Stimulated activated CD8-positive, alpha-beta memory T cell treated with anti-CD3 and anti-CD28 coated beads, Interleukin-12 subunit alpha, Interleukin-12 subunit beta, amount 100 ng/mL, for 1 hour (primary cell): ENCODE results near the gene SMIM43.
"Not testable (repeated sequence)": the region's sequence is repeated elsewhere in the genome, so short reads cannot be mapped to it uniquely, and the experiment has no call there.

Source experiments
- DNase-seq: peaks from one replicate; pipeline ENCODE4 v3.0.0-alpha.2; 2020; ENCODE audit warnings: low read depth

The SMIM43 gene

DNA sequence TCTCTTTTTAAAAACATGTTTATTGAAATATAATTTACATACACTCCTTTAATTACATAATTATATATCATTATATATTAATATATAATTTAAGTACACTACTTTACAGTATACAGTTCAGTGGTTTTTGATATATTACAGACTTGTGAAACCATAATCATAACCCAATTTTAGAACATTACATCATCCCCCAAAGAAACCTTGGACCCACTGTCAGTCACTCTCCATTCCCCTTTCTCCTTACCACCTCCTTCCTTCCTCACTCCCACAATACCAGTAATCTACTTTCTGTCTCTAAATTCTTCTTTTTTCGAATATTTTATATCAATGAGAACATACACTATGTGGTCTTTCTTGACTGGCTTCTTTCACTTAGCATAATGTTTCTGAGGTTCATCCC lies 18.2 kb upstream of the SMIM43 start:
- no peak for DNase-seq

GRCh38 chr4:121778991-121779628 lies 14.1 kb upstream of the SMIM43 start:
- DNase-seq: no peak

DNA sequence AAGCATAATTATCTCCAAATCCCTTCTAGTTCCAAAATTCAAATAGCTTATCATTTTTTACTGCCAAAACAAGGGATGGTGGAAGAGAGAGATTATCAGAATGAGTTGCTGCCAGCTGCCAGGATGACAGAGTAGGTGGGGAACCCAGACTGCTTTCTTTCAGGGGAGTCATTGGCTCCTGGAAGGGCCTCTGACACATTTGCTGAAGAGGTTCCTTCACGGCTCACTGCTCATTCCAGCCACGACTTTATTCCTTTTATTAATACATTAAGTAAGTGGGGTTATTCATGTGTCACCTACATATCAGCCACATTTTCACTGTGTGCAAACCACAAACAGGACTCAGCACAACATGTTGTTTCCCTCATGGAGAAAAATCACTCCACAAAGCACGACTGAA lies 12.7 kb upstream of the SMIM43 start:
- no peak for DNase-seq

DNA sequence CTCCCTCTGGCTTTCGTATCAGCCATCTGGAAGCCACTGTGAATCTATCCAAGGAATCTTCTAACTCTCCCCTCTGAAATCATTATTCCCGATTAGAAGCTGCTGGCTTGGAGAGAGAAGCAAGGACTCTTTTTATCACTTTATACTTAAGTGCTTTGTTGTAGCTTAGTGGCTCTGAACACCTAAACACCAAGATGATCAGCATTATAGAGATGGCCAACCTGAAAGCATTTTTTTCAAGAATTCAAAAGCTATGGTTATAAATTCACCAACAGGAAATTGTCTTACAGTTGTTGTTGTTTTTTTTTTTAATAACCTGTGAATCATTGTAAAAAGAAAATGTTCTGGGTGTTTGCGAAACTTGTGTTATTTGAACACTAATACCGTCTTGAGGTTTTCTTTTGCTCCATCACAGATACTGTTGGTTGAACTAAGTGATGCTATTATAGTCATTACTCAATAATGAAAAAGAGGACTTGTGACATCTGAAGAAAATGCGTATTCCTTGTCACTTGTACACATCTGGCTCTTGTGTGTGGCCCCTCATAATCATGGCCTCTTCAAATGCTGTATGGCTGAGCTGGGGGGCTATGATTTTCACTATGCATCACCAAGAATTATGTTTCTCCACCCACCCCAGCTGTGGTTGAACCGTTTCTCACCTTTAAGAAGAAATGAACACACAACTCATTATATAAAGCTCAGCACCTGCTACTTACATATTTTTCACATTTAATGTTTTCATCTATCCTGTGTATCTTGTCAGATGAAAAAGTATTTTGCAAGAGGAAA lies 11.8 kb upstream of the SMIM43 start:
- DNase-seq: no peak

DNA sequence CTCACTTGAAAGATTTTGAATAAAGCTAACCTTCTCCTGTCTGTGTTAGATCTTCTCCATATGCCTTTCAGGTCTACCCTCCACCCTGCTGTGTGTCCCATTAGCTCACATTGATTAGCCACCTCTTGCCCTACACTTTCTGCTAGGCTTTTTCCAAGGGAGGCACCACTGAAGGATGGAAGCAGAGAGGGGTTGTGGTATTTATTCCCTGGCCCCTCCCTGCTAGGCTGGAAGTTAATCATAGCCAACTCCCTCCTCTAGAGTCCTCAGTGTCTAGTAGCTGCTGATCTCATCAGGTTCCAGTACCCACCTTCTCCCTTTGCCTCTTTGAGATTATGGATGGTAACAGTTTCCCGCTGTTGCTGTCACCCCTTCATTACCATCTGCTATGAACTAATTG lies 8.9 kb upstream of the SMIM43 start:
- no peak for DNase-seq

- DNase-seq: no peak
Measured at GRCh38 chr4:121771869-121772268, 6.9 kb upstream of the SMIM43 start.

- no peak for DNase-seq
Measured at GRCh38 chr4:121769341-121769740, 4.4 kb upstream of the SMIM43 start.

- no peak for DNase-seq
Measured at GRCh38 chr4:121767166-121767565, 2.2 kb upstream of the SMIM43 start.

DNA sequence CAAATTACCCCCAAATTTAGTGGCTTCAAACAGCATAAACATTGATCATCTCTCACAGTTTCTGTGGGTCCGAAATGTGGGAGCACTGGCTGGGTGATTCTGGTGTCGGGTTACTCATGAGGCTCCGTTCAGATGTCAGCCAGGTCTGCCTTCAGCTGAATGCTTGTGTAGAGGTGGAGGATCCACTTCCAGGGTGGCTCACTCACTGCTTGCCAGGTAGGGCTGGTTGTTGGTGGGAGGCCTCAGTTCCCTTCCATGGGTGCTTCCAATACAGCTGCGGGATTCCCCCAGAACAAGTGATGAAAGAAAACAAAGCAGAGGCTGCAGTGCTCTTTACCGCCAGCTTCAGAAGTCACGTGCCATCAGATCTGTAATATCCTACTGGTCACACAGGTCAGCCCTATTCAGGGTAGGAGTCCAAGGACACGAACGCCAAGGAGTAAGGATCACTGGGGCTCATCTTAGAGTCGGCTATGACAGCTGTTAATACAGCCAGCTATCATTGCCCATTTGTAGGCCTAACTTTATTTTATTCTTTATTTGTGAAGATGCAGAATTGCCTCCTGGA lies 1.1 kb upstream of the SMIM43 start:
- no peak for DNase-seq

- no peak for DNase-seq
Measured at GRCh38 chr4:121765368-121765705, 373 bp upstream of the SMIM43 start.

GRCh38 chr4:121764303-121764701 lies 662 bp downstream of the SMIM43 start:
- no peak for DNase-seq

DNA sequence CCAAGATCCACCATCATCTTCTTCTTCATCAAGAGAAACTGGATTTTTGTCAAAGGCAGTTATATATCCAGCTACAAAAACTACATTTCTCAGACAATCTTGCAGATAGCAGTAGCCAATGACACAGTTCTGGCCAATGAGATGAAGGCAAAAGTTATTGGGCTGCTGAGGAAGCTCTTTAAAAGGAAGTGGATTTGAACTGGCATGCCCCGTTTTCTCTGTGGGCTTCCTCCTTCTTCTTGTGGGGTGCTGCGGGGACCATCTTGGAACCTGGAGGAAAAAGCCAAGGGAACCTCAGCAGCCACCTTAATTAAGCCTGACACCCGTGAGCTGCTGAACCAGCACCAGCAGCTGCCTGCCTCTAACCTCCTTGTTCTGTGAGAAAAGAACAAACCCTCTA lies 4.8 kb downstream of the SMIM43 start:
- no peak for DNase-seq

DNA sequence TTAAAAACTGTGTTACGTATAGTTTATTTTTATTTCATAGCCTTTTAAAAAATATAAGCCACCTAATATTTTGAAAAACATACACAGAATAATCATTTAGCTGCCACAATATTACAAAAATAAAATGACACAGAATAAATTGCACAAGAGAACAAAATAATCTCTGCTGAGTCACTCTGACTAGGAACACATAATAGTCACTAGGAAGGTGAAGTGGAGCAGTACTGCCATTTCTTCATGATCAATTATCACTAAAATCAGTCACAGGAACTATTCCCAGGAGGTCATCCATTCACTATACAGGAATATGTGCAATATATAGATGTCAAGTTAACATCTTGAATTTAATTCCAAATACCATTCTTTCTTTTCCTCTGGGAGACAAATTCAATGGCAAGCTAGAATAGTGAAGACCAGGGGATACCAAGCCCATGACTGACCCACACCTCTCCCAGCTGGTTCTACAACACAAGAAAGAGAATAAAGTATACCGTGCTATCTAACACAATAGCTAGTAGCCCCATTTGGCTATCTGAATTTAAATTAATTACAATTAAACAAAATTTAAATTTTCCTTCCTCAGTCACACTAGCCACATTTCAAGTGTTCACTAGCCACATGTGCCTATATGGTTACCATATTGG lies 5.9 kb downstream of the SMIM43 start:
- DNase-seq: no peak

- DNase-seq: not testable (repeated sequence)
Measured at GRCh38 chr4:121752142-121752541, 12.8 kb downstream of the SMIM43 start.

- no peak for DNase-seq
Measured at GRCh38 chr4:121749225-121749624, 15.7 kb downstream of the SMIM43 start.

GRCh38 chr4:121742794-121743193 lies 22.2 kb downstream of the SMIM43 start:
- DNase-seq: no peak

DNA sequence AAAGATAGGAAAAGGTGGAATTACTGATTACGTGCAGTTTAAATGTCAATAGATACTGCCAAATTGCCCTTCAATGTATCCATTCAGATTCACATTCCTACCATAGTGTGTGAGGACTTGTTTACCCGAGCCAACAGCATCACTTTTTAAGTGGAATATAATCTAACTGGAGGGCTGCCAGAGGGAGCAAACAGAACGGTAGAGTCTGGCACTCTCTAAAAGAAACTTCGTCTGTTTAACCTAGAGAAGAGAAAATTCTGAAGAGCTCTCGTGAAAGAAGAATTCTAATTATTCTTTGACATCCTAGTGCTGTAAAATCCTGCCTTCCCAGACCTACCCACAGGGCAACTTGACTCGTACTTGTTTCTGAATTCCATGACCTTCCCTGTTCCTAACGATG lies 23.2 kb downstream of the SMIM43 start:
- DNase-seq: no peak

GRCh38 chr4:121740796-121741409 lies 24.1 kb downstream of the SMIM43 start:
- no peak for DNase-seq

DNA sequence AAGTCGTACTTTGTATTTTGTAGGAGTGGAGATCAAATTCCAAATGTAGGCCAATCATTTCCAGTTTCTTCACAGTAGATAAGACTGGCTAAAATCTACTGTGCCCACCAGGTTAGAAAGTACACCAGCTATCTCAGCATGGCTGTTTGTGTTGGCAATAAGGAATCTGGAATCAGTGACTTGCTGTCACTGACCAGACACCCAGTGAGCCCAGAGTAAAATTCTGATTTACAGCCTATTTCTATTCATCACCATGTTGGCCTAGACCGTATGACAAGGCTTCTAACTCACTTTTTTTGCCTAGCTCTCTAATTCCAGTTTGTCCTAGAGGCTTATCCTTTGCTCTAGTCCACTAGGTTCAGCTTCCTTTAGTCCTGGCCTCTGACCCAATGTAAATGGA lies 25.4 kb downstream of the SMIM43 start:
- DNase-seq: no peak

DNA sequence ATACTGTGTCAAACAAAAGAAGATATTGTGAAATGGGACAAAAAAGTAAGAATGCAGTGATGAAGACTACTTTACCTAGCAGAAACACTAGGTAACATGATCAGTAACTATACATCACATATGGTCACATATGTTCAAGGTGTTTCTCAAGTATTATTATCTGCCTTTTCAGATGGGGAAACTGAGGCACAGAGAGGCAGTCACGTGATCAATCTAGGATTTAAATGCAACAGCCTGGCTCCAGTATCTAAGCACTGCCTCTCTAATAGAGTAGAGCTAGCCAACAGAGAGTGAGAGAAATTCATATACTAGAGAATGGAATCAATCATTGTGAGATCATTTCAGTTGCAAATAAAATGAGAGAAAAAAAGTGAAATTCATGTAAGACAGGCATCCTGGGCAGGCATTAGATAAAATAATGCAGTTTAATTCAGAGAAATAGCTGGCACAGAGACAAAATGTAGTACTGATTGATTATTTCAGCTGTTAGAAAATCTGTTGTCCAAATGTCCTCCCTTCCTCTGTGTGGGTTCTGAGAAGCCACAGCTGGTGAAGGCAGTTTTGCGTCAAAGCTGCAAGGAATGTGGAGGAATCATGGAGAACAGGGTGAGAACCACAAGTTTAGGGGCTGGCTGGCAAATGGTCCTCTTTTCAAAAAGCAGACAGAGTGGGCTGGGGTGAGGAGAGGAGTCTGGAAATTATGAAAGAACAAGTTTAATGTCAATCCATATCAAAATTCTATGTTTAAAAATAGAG lies 26.0 kb downstream of the SMIM43 start:
- DNase-seq: no peak

- no peak for DNase-seq
Measured at GRCh38 chr4:121737846-121738554, 27.0 kb downstream of the SMIM43 start.
